Gastrocnemius medialis (tissue), 4 donors: ENCODE results near the gene CLNK. TPM values are rescaled to one million over a fixed set of nuclear protein-coding genes. Genes with fewer than 3 reads are reported as not detected.

Experiments
- ATAC-seq, 2 donors: fragments of 150-250 bp; one replicate each; pipeline ENCODE4 v1.9.1; 2016
- DNase-seq, 2 donors: peaks; one replicate each; pipeline ENCODE4 v3.0.0-alpha.2; 2019
- H3K27ac ChIP-seq, 4 donors: fragments of 200-600 bp; sonication (generic); 1 replicate in 1 of 4; 2 replicates in 3 of 4; pipeline ENCODE4 v1.5.1; 2016 to 2018; ENCODE audit warnings: mild to moderate bottlenecking in 2 of 4, moderate library complexity in 1 of 4
- H3K27me3 ChIP-seq, 3 donors: fragments of 200-600 bp; sonication (generic) in 2 of 3; 1 replicate in 1 of 3; 2 replicates in 2 of 3; pipeline versions ENCODE4 v1.5.1 to v1.6.0; 2016 to 2019; ENCODE audit warnings: mild to moderate bottlenecking in 1 of 3, moderate library complexity in 1 of 3
- H3K36me3 ChIP-seq, 2 donors: fragments of 200-600 bp; sonication (generic) in 1 of 2; one replicate each; pipeline ENCODE4 v1.5.1; 2017 to 2018
- H3K4me1 ChIP-seq, 2 donors: fragments of 200-600 bp; sonication (generic) in 1 of 2; one replicate each; pipeline ENCODE4 v1.5.1; 2016 to 2017; ENCODE audit warnings: mild to moderate bottlenecking in 2 of 2
- H3K4me3 ChIP-seq, 4 donors: fragments of 200-600 bp; sonication (generic) in 3 of 4; 1 replicate in 1 of 4; 2 replicates in 3 of 4; pipeline ENCODE4 v1.5.1; 2016 to 2019; ENCODE audit warnings: mild to moderate bottlenecking in 2 of 4
- H3K9me3 ChIP-seq, 3 donors: fragments of 200-600 bp; sonication (generic) in 2 of 3; 1 replicate in 1 of 3; 2 replicates in 2 of 3; pipeline ENCODE4 v1.5.1; 2016 to 2019
- POLR2A ChIP-seq, 2 donors: fragments of 450-650 bp; IDR thresholded peaks; one replicate each; pipeline ENCODE4 v1.6.1; 2017; ENCODE audit warnings: antibody characterized with exemption in 2 of 2, mild to moderate bottlenecking in 2 of 2, moderate library complexity in 2 of 2
- in situ Hi-C, 4 donors: fragments of 200-750 bp; cut with MboI; loops; one replicate each; pipeline versions ENCODE4 v1.15.0 to v1.8.0; 2017; ENCODE audit warnings: low sequenced_read_pairs in 4 of 4
- intact Hi-C: fragments of 100-400 bp; cut with DNase I; formaldehyde crosslinking; loops from one replicate; pipeline ENCODE4 v1.15.1; 2023; ENCODE audit warnings: low total_unique reads
- total RNA-seq, 4 donors: library from RNA; depleted of rRNA; stranded (reverse); fragments of >200 nt; gene quantifications; one replicate each; pipeline versions ENCODE4 v1.1.0 to v1.2.3, GENCODE V29; 2016
- TF ChIP-seq, protein P1 (sequence below), 5 experiments: fragments of 450-650 bp in 3 of 5; fragments of 200-600 bp in 2 of 5; sonication (generic) in 2 of 5; IDR thresholded peaks in 4 of 5; conservative IDR thresholded peaks in 1 of 5; 1 replicate in 4 of 5; 2 replicates in 1 of 5; pipeline ENCODE4 v1.5.1; 2016 to 2019; ENCODE audit warnings: antibody characterized with exemption in 5 of 5, mild to moderate bottlenecking in 3 of 5, moderate library complexity in 3 of 5

The CLNK gene
- total RNA-seq, 4 donors from 2014 or later = not detected

DNA sequence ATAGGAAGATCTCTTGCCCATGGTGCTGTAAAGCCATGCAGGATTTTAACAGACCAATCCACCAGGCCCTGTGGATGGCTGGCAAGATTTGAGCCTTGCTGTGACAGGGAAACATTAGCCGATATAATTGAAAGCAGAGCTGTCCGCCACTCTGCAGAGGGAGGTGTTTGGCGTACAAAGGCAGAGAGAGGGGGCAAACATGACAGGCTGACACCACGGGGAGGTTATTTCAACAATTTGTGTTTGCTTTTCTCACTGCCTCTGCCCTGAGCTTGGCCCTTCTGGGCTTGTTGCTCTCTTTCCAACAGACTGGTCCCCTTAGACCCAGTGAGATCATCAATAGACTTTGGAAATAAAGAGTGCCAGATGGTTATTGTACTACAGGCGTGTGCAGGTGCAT, 59.4 kb downstream of the CLNK start:
- Histone ChIP-seq H3K36me3 (no peaks in the 10 kb centered on the region), H3K27me3 (no peaks in the 10 kb centered on the region), H3K9me3 (no peaks in the 10 kb centered on the region), H3K27ac (no peak overlapping the region), H3K4me3 (no peak overlapping the region), H3K4me1 (no peaks in the 10 kb centered on the region)
- in situ Hi-C loops (no loop called here), intact Hi-C loops (no loop called here)
- ATAC-seq (no peak), DNase-seq (no peak)
- TF ChIP-seq, protein P1, sequence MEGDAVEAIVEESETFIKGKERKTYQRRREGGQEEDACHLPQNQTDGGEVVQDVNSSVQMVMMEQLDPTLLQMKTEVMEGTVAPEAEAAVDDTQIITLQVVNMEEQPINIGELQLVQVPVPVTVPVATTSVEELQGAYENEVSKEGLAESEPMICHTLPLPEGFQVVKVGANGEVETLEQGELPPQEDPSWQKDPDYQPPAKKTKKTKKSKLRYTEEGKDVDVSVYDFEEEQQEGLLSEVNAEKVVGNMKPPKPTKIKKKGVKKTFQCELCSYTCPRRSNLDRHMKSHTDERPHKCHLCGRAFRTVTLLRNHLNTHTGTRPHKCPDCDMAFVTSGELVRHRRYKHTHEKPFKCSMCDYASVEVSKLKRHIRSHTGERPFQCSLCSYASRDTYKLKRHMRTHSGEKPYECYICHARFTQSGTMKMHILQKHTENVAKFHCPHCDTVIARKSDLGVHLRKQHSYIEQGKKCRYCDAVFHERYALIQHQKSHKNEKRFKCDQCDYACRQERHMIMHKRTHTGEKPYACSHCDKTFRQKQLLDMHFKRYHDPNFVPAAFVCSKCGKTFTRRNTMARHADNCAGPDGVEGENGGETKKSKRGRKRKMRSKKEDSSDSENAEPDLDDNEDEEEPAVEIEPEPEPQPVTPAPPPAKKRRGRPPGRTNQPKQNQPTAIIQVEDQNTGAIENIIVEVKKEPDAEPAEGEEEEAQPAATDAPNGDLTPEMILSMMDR (IDR thresholded peaks at IDR 0.05 in 4 of 5, conservative IDR thresholded peaks at IDR 0.05 in 1 of 5) = no peak
- no peak for TF ChIP-seq POLR2A (IDR thresholded peaks at IDR 0.05)

GRCh38 chr4:10623862-10624261, 60.7 kb downstream of the CLNK start:
- ATAC-seq (no peak), DNase-seq (no peak)
- Histone ChIP-seq H3K27ac (no peak overlapping the region), H3K4me1 (no peaks in the 10 kb centered on the region), H3K9me3 (no peaks in the 10 kb centered on the region), H3K4me3 (no peak overlapping the region), H3K36me3 (no peaks in the 10 kb centered on the region), H3K27me3 (no peaks in the 10 kb centered on the region)
- intact Hi-C loops (no loop called here), in situ Hi-C loops (no loop called here)
- TF ChIP-seq, protein P1 (IDR thresholded peaks at IDR 0.05 in 4 of 5, conservative IDR thresholded peaks at IDR 0.05 in 1 of 5) = no peak
- no peak for TF ChIP-seq POLR2A (IDR thresholded peaks at IDR 0.05)

DNA sequence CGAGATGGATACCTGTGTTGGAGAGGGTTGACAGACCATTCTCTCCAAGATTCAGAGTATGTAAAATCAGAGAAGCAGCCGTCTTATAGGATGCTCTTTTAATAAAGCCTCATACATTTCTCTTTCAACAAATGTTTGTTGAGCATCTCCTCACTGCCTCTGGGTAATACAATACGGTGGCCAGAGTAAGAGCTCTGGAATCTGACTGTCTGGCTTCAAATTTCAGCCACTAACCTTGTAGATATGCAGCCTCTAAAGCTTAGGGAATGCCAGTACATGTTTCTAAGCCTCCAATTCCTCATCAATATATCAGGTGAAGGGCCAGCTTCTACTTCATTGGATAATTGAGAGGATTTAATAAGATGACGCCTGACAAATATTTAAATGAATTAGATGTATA, 61.3 kb downstream of the CLNK start:
- no peak for DNase-seq
- no peak for ATAC-seq
- in situ Hi-C loops = no loop called here
- TF ChIP-seq, protein P1 (IDR thresholded peaks at IDR 0.05 in 4 of 5, conservative IDR thresholded peaks at IDR 0.05 in 1 of 5) = no peak
- TF ChIP-seq POLR2A (IDR thresholded peaks at IDR 0.05) = no peak
- Histone ChIP-seq H3K36me3 (no peaks in the 10 kb centered on the region), H3K4me1 (no peaks in the 10 kb centered on the region), H3K27ac (no peak overlapping the region), H3K9me3 (no peaks in the 10 kb centered on the region), H3K27me3 (no peaks in the 10 kb centered on the region), H3K4me3 (no peak overlapping the region)
- intact Hi-C loops = no loop called here

- Histone ChIP-seq H3K36me3 (no peaks in the 10 kb centered on the region), H3K4me3 (no peak overlapping the region), H3K9me3 (no peaks in the 10 kb centered on the region), H3K27ac (no peak overlapping the region), H3K4me1 (no peaks in the 10 kb centered on the region), H3K27me3 (no peaks in the 10 kb centered on the region)
- in situ Hi-C loops = no loop called here
- no peak for ATAC-seq
- intact Hi-C loops = no loop called here
- DNase-seq = no peak
- TF ChIP-seq, protein P1 (IDR thresholded peaks at IDR 0.05 in 4 of 5, conservative IDR thresholded peaks at IDR 0.05 in 1 of 5) = no peak
- no peak for TF ChIP-seq POLR2A (IDR thresholded peaks at IDR 0.05)
These were observed 61.8 kb downstream of the CLNK start for GRCh38 chr4:10622728-10623127.

DNA sequence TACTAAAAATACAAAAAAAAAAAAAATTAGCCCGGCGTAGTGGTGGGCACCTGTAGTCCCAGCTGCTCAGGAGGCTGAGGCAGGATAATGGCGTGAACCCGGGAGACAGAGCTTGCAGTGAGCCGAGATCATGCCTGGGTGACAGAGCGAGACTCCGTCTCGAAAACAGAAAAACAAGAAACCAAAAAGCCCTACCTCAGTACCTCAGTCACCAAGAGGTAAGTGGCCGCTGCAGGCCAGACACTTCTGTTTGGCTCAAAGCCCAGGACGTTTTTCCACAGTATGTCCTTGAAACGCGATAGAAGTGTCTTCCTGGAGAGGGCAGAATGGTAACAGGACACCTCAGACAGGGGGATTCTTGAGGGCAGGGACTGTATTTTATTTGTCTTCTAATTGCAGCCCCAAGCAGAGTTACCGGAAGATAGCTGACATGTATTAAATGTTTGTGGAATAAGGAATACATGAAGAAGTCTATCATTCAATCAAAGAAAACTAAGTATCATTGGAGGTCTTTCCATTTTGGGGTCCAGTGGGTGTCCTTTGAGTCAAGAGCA, 63.6 kb downstream of the CLNK start:
- ATAC-seq = no peak
- Histone ChIP-seq H3K9me3 (no peaks in the 10 kb centered on the region), H3K4me3 (no peak overlapping the region), H3K27me3 (no peaks in the 10 kb centered on the region), H3K27ac (no peak overlapping the region), H3K36me3 (no peaks in the 10 kb centered on the region), H3K4me1 (no peaks in the 10 kb centered on the region)
- in situ Hi-C loops (no loop called here), intact Hi-C loops (no loop called here)
- DNase-seq = no peak
- TF ChIP-seq, protein P1 (IDR thresholded peaks at IDR 0.05 in 4 of 5, conservative IDR thresholded peaks at IDR 0.05 in 1 of 5) = no peak
- TF ChIP-seq POLR2A (IDR thresholded peaks at IDR 0.05) = no peak
